ENCODE data around the gene IFITM10.

Gene IFITM10

GRCh38 chr11:1759151-1759850, 8.9 kb upstream of the IFITM10 start:
- TF ChIP-seq CTCF (conservative IDR thresholded peaks at IDR 0.05; ENCODE audit: control insufficient read depth, insufficient read depth, low read depth, low read length): no peak
- H3K4me3 ChIP-seq (ENCODE audit: control insufficient read depth, low read depth, low read length): no peak overlapping the region
- no peak for DNase-seq (ENCODE audit: low read depth)

DNA sequence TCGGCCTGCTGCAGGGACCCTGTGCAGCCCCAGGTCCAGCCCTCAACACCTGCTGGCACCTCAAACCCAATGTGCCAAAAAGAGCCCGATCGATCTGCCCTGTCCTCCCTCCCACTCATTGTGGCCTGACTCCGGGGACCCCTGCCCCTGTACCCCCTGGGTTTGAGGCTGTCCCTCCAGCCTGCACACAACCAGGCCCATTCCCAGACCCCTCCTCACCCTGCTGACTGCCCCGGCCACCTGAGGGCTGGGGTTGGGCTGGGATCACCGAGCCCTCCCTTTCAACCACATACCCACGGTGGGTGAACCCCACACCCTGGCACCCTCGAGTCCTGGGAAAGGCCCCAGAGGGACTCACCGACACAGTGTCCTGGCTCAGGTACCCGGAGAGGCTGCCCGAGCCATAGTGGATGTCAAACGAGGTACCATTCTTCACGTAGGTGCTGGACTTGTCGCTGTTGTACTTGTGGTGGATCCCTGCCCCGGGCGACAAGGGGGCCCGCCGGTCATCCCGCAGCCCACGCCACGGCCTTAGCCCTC, 8.3 kb upstream of the IFITM10 start:
- no peak for DNase-seq (ENCODE audit: low read depth)
- no peak for TF ChIP-seq CTCF (conservative IDR thresholded peaks at IDR 0.05; ENCODE audit: control insufficient read depth, insufficient read depth, low read depth, low read length)

DNA sequence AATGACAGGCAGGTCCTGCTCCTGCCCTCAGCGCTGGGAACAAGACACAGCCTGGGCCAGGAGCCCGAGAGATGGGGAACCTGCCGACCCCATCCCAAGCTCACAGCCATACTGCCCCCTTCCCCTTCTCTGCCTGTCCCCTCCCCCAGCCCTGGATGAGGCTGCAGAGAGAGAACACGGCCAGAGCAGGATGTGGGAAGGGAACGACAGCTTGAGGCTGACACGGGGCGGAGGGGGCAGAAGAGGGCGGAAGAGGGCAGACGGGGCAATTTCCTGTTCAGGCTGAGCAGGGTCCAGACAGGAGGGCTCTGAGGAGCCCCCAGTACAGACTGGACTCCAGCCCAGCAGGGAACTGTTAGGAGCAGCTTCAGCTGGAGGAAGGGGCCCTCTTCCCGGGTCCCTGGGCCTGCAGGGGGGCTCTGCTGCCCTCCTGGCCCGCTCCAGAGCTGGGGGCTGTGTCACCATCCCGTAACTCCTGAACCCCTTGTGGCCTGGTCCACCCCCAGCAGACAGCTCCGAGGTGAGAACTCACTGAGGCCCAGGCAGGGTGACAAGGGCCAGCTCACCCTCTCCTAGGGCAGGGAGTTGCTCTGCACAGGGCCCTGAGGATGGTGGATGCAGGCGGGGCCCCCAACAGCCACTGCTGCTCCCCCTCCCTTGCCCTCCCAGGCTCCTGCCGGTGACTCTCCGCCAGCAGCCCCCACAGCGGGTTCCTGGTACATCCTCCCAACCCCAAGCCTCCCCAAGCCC, 7.6 kb upstream of the IFITM10 start:
- DNase-seq (ENCODE audit: low read depth): no peak
- H3K4me3 ChIP-seq (ENCODE audit: control insufficient read depth, low read depth, low read length): no peak overlapping the region
- no peak for TF ChIP-seq CTCF (conservative IDR thresholded peaks at IDR 0.05; ENCODE audit: control insufficient read depth, insufficient read depth, low read depth, low read length)

More for the DNA sequence above, 8.3 kb upstream of the IFITM10 start:
- no peak overlapping the region for H3K4me3 ChIP-seq (ENCODE audit: control insufficient read depth, low read depth, low read length)

DNA sequence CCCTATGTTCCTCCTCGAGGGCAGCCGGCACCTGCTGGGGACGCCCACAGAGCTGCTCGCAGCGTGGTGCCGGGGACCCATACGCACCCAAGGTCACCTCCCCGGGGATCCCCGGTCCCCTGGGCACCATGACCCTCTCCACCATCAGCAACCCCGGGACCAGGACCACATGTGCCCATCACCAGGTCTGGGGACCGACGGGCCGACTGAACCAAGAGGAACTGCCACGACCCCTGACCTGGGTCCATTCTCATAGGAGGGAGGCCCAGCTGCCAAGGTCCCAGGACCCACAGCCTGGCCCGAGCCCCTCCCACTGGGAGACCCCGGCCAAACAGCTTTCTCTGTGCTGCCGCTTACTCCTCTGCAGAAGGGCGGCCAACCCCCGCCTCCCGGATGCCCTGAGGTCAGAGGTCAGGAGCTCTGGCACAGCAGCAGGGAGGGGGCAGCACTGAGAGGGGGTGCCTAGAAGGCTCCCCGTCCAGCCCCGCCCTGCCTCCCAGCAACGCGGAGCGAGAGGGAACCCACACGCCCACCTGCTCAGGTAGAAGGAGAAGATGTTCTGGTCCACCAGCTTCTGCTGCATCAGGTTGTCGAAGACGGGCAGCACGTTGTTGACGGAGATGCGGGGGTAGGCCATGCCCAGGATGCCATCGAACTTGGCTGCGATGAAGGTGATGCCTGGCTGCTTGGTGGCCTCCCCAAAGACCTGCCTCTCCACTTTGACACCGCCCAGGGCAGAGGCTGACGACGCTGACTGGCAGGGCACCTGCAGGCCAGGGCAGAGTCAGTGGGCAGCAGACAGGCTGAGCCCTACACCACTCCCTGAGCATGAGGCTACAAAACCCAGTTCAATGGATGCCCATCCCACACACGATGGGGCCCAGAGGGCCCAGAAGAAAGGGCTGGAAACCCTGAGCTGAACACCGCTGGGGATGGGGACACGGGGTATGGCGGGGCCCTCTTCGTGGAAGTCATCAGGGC, 6.7 kb upstream of the IFITM10 start:
- no peak overlapping the region for H3K4me3 ChIP-seq (ENCODE audit: control insufficient read depth, low read depth, low read length)

GRCh38 chr11:1755692-1756561, 5.5 kb upstream of the IFITM10 start:
- TF ChIP-seq CTCF (conservative IDR thresholded peaks at IDR 0.05; ENCODE audit: control insufficient read depth, insufficient read depth, low read depth, low read length): no peak
- no peak for DNase-seq (ENCODE audit: low read depth)
- H3K4me3 ChIP-seq (ENCODE audit: control insufficient read depth, low read depth, low read length): no peak overlapping the region

More for the DNA sequence above, 6.7 kb upstream of the IFITM10 start:
- no peak for TF ChIP-seq CTCF (conservative IDR thresholded peaks at IDR 0.05; ENCODE audit: control insufficient read depth, insufficient read depth, low read depth, low read length)
- no peak for DNase-seq (ENCODE audit: low read depth)
